Calu3 (cell line): ENCODE data around the gene LRRC10. TPM values are rescaled to one million over a fixed set of nuclear protein-coding genes. Genes with fewer than 3 reads are reported as not detected.

Experiments used
- BruUV-seq: library from RNA; stranded (reverse); fragments of 400-500 nt; replicated peaks from 2 replicates; lab custom pipeline; 2021; lab: Mats Ljungman, UMichigan
- CTCF ChIA-PET: fragments of 300-600 bp; sonication (Branson Sonifier 250); formaldehyde crosslinking; loops from one replicate; lab custom pipeline; 2022; ENCODE audit warnings: antibody characterized with exemption; lab: Charles Lee
- DNase-seq: peaks from one replicate; pipeline ENCODE4 v3.0.0; 2022
- H3K27ac Mint-ChIP-seq: one replicate; pipeline ENCODE4 v1.8.0; 2022; ENCODE audit warnings: mixed read lengths; ENCODE audit not compliant: unreplicated experiment
- H3K27me3 Mint-ChIP-seq: one replicate; pipeline ENCODE4 v1.8.0; 2022; ENCODE audit warnings: mixed read lengths; ENCODE audit not compliant: unreplicated experiment
- H3K36me3 Mint-ChIP-seq: one replicate; pipeline ENCODE4 v1.8.0; 2022; ENCODE audit warnings: mild to moderate bottlenecking, moderate library complexity, mixed read lengths; ENCODE audit not compliant: insufficient read depth, unreplicated experiment
- H3K4me1 Mint-ChIP-seq: one replicate; pipeline ENCODE4 v1.8.0; 2022; ENCODE audit warnings: mild to moderate bottlenecking, low read depth, mixed read lengths; ENCODE audit not compliant: unreplicated experiment
- H3K4me3 Mint-ChIP-seq: one replicate; pipeline ENCODE4 v1.8.0; 2022; ENCODE audit warnings: mild to moderate bottlenecking, low read depth, moderate library complexity, mixed read lengths; ENCODE audit not compliant: unreplicated experiment
- H3K9me3 Mint-ChIP-seq: one replicate; pipeline ENCODE4 v1.8.0; 2022; ENCODE audit warnings: low read depth, mixed read lengths; ENCODE audit not compliant: unreplicated experiment
- CTCF ChIP-seq: fragments of 200-600 bp; IDR thresholded peaks from one replicate; pipeline ENCODE4 v1.8.0; 2022; ENCODE audit warnings: antibody characterized with exemption; ENCODE audit not compliant: unreplicated experiment
- intact Hi-C: fragments of 100-400 bp; cut with micrococcal nuclease; formaldehyde crosslinking; loops from one replicate; pipeline ENCODE4 v1.10.0; 2022; ENCODE audit not compliant: unreplicated experiment
- total RNA-seq: library from RNA; stranded (reverse); gene quantifications from 2 replicates; pipeline ENCODE4 v1.2.3, GENCODE V29; 2022

Gene LRRC10
- total RNA-seq, 1 experiment from 2014 or later: not detected

- H3K4me3 Mint-ChIP-seq: no peak overlapping the region
- no peak for DNase-seq
Observed at GRCh38 chr12:69627501-69627900, 16.8 kb upstream of the LRRC10 start.

GRCh38 chr12:69623970-69624369 is 13.3 kb upstream of the LRRC10 start:
- intact Hi-C loops: no loop called here
- no TSS peak for BruUV-seq
- CTCF ChIA-PET: no interaction called here
- no peaks in the 10 kb centered on the region for H3K36me3 Mint-ChIP-seq
- TF ChIP-seq CTCF: no peak
- no peak overlapping the region for H3K27ac Mint-ChIP-seq
- H3K4me1 Mint-ChIP-seq: no peaks in the 10 kb centered on the region
- peaks cover 61% of the 10 kb centered on the region for H3K27me3 Mint-ChIP-seq
- H3K9me3 Mint-ChIP-seq: no peaks in the 10 kb centered on the region
- no peak overlapping the region for H3K4me3 Mint-ChIP-seq
- DNase-seq: no peak

More at GRCh38 chr12:69627501-69627900, 16.8 kb upstream of the LRRC10 start:
- no peak overlapping the region for H3K27ac Mint-ChIP-seq
- no peaks in the 10 kb centered on the region for H3K9me3 Mint-ChIP-seq
- no peaks in the 10 kb centered on the region for H3K36me3 Mint-ChIP-seq
- no TSS peak for BruUV-seq
- CTCF ChIA-PET: no interaction called here
- TF ChIP-seq CTCF: no peak
- H3K4me1 Mint-ChIP-seq: no peaks in the 10 kb centered on the region
- intact Hi-C loops: no loop called here
- peaks cover 41% of the 10 kb centered on the region for H3K27me3 Mint-ChIP-seq

DNA sequence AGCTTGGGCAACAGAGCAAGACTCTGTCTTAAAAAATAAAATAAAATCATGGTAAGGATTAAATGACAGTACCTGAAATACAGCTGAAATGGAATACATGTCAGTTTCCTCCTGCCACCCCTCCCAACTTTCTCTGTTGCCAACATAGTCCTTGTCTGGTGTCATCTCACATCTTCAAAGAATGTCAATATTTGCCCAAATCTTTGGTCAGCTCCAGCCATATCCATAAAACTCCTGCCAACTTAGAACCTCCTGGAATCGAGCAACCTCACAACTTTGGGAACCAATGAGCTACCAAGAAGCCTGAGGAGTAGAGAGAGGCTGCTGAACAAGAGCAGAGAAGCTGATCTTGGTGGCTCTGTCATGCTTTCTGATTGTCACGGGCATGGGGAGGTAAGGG is 10.8 kb upstream of the LRRC10 start:
- no peak overlapping the region for H3K27ac Mint-ChIP-seq

DNA sequence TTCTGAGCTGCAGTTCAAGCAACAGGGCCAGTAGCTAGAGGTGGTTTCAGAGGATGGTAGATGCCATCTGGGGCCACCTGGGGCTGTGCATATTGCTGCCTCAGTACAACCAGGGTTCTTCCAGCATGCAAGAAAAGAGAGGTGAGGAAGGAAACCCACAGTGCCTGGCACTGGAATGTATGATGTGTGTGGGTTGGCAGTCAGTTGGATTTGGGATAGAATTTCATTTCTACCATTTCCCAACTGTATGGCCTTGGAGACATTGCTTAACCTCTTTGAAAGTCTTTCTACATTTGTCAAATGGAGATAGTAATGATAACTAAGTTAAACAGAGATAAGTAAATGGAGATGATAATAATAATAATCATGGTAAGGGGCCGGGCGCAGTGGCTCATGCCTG is 10.2 kb upstream of the LRRC10 start:
- CTCF ChIA-PET: no interaction called here

More for the DNA sequence above, 10.8 kb upstream of the LRRC10 start:
- H3K4me1 Mint-ChIP-seq: no peaks in the 10 kb centered on the region
- CTCF ChIA-PET: interaction anchor here (0.5 kb wide), 1 partner anchor 892 kb away, joined by 3 read pairs; no protein-coding TSS in a partner anchor
- H3K27me3 Mint-ChIP-seq: peaks cover 85% of the 10 kb centered on the region
- no peak overlapping the region for H3K4me3 Mint-ChIP-seq
- no peaks in the 10 kb centered on the region for H3K36me3 Mint-ChIP-seq
- no peaks in the 10 kb centered on the region for H3K9me3 Mint-ChIP-seq
- intact Hi-C loops: no loop called here
- no peak for TF ChIP-seq CTCF
- DNase-seq: no peak
- BruUV-seq: no TSS peak

More for the DNA sequence above, 10.2 kb upstream of the LRRC10 start:
- TF ChIP-seq CTCF: no peak
- no TSS peak for BruUV-seq
- no peak overlapping the region for H3K27ac Mint-ChIP-seq
- H3K9me3 Mint-ChIP-seq: no peaks in the 10 kb centered on the region
- intact Hi-C loops: no loop called here
- H3K4me1 Mint-ChIP-seq: no peaks in the 10 kb centered on the region
- H3K27me3 Mint-ChIP-seq: peaks cover 91% of the 10 kb centered on the region
- DNase-seq: no peak
- H3K4me3 Mint-ChIP-seq: no peak overlapping the region
- no peaks in the 10 kb centered on the region for H3K36me3 Mint-ChIP-seq
